ELR (cell line): ENCODE data around the gene RPEL1.

Experiments
- DNase-seq: peaks from one replicate; pipeline ENCODE4 v3.0.0-alpha.2; 2015; ENCODE audit warnings: low read depth

RPEL1 gene

DNA sequence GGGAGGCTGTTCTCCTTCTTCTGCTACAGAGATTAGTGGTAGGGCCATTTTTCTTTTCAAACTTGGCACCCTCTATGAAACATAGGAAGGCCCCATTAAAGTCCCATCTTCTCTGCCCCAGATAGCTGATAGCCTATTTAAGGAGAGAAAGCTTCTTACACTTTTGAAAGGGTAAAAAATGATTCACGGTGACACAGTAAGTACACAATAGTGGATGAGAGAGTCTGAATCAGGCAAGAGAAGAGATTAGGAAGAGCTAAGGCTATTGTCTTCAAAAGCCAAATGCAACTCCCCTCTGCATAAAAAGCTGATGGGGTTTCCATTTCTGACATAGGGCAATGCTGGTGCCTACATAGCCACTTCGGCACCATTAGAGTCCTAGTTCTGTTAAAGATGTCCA is 34.8 kb downstream of the RPEL1 start:
- DNase-seq: no peak

DNA sequence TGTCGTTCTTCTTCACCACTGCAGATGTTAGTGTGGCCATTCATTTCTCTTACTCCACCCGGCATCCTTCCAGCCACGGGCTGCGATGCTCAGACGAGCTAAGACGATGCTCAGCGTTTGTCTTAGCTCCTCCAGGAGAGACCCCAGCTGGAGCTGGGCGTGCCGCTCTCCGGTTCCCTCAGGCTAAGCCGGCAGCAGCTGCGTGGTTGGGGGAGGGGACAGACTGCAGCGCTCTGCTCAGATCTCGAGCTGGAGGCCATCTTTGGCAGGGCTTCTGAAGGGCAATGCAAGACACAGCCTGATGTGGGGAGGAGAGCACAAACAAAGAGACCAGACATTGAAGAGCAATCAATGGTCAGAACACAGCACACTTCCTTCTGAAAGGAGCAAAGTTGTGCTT is 36.1 kb downstream of the RPEL1 start:
- DNase-seq: no peak

DNA sequence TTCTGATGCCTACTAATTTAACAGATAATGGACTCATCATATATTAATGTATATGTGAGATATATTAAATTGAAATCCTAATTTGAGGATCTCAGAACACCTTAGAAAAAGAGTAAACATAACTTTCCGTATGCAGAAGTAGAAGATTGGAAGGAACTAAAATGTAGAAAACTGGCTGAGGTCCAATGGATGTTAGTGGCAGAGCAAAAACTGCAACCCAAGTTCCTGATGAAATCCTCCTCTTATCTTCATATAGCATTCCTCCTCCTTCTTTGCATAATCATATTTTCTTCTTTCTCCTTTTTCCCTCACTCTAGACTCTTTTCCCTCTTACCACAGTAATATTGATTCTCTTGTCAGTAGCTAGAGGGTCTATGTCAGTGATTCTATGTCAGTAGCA is 37.3 kb downstream of the RPEL1 start:
- no peak for DNase-seq

DNA sequence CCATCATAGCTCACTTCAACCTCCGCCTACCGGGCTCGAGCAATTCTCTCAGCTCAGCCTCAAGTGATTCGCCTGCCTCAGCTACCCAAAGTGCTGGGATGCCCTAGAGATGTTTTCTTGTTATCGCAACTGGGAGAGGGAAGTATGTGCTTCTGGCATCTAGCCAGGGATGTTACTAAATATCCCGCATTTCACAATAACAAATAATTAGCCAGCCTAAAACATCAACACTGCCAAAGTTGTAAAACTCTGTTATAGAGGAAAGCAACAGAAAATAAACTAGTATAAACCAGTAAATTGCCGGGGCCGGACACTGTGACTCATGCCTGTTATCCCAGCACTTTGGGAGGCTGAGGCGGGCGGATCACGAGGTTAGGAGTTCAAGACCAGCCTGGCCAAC is 38.5 kb downstream of the RPEL1 start:
- DNase-seq: peak; percentile 31

DNA sequence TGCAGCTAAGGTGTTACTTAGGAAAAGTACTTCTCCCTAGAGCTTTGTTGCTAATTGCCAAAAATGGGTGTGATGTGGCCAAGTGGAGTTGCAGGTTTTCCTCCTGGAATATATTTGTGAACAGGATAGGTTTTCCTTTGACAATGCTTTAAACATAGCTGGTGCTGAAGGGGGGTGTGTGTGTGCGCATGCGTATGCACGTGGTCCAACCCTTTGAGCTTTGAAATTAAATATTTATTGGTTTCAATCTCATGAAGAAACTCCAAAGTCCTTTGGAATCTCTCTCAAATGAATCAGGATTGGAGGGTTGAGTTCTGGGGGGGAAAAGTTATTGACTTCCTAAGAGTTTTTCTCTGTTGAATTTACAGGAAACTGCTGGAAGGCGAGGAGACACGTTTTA is 42.3 kb downstream of the RPEL1 start:
- no peak for DNase-seq

DNA sequence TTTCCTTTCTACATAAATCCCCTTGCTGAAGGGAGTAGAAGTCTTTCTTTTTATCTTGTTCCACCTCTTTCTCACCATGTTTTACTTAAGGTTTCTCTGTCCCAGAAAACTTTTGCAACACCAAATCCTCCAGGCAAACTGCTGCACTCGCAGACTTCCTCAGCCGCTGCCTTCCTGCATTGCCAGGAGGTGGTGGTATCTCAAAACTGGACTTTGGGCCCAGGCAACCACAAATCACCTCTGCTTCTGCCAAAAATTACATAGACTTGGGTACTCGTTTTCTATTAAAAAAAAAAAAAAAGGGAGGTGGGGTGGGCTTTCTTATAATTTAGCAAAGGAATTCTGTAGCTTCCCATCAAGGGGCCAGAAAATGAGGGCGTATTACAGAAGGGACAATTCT is 45.9 kb downstream of the RPEL1 start:
- DNase-seq: no peak

DNA sequence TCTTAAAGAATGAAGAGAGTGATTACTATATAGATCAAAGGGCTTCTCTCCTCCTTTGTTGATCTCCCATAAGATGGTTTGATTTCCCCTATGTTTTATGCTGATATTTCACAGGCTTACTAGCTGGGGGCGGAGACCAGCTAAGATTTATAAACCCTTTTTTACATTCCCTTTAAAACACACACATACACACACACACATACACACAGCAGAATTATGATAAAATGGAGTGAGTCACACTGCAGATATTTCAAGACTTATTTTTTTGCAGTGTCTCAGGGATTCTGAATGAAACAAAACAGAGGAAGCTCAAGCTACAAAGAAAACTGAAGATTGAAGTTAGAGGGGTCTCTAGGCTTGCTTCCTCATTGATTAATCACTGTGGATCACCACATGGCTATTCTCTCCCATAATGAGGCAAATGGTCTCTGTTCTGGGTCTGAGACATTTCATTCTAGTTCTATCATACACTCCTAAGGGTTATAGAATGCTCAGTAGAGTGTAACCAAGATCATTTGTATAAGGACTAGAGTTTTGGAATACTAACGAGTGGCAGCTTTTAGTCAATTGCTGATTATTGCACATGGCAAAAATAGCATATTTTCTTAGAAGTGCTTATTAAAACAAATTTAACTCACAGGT is 49.8 kb downstream of the RPEL1 start:
- peak; percentile 78 for DNase-seq
